Psoas muscle (tissue), 8 donors: ENCODE measurements around the gene COA3. TPM values are rescaled to one million over a fixed set of nuclear protein-coding genes. Genes with fewer than 3 reads are reported as not detected.

Source experiments
- ATAC-seq, 4 donors: fragments of 200-7000 bp; cut with Tn5 transposase; one replicate each; pipeline ENCODE4 v1.9.1; 2020; ENCODE audit warnings: moderate library complexity in 3 of 4, mild to moderate bottlenecking in 2 of 4
- DNase-seq, 2 donors: peaks; one replicate each; pipeline ENCODE4 v3.0.0-alpha.2; 2020
- H3K27ac ChIP-seq: fragments of 200-600 bp; one replicate; pipeline ENCODE4 v1.8.0; 2022
- H3K27me3 ChIP-seq, 3 donors: fragments of 200-600 bp in 1 of 3; one replicate each; pipeline versions ENCODE4 v1.6.1 to v1.8.0; 2013 to 2022; ENCODE audit warnings: low read length in 2 of 3, mild to moderate bottlenecking in 2 of 3, moderate library complexity in 1 of 3; ENCODE audit not compliant: insufficient read depth in 3 of 3
- H3K36me3 ChIP-seq, 2 donors: fragments of 200-600 bp in 1 of 2; one replicate each; pipeline versions ENCODE4 v1.6.1 to v1.8.0; 2013 to 2022; ENCODE audit warnings: low read depth in 1 of 2, mild to moderate bottlenecking in 1 of 2, moderate library complexity in 1 of 2; ENCODE audit not compliant: insufficient read depth in 1 of 2
- H3K4me1 ChIP-seq: fragments of 200-600 bp; one replicate; pipeline ENCODE4 v1.8.0; 2022
- H3K4me3 ChIP-seq: fragments of 200-600 bp; one replicate; pipeline ENCODE4 v1.8.0; 2022; ENCODE audit warnings: mild to moderate bottlenecking
- H3K9me3 ChIP-seq: fragments of 200-600 bp; one replicate; pipeline ENCODE4 v1.8.0; 2022
- WGBS, 3 donors: extraction: QIAGEN DNeasy Blood & Tissue Kit; methylation state at CpG; one replicate each; pipeline versions ENCODE4 v1.1.6 to v1.1.7; 2013; 5-methylcytosine and 5-hydroxymethylcytosine counted together
- intact Hi-C, 2 donors: fragments of 100-400 bp; cut with DNase I; formaldehyde crosslinking; loops; one replicate each; pipeline versions ENCODE4 v1.11.0 to v1.14.2; 2022
- long read RNA-seq, 2 donors: library from polyadenylated mRNA; unstranded; transcript quantifications; one replicate each; pipeline ENCODE4 v2.0.0, GENCODE V29; 2021
- polyA plus RNA-seq, 3 donors: library from polyadenylated mRNA; stranded (reverse); fragments of 200-250 nt; gene quantifications; one replicate each; pipeline ENCODE4 v1.2.3, GENCODE V29; 2013
- total RNA-seq, 4 donors: library from RNA; stranded (reverse); fragmentation: NEBNext Ultra II Directional in 2 of 4; extraction: Animal tissue kit (Norgen Biotek cat#: 25700) in 2 of 4; gene quantifications; one replicate each; pipeline versions ENCODE4 v1.2.1 to v1.2.4, GENCODE V29; 2021 to 2023
- TF ChIP-seq, protein P1 (sequence below): fragments of 200-600 bp; IDR thresholded peaks from one replicate; pipeline ENCODE4 v1.8.0; 2022; ENCODE audit warnings: antibody characterized with exemption
- donor health status: healthy with polysubstance abuse.
- donor health status: DM: no; HTN: no; CAD: no; lungs with moderate emphysema.
- donor health status: Bipolar disorder and iron deficiency.
- donor health status: healthy.
- donor health status: DM: yes; HTN: yes; CAD: no.
- donor health status: DM: no; HTN: no; CAD: no.
- donor health status: DM: no; HTN: no; CAD: no.
- donor health status: DM: yes; HTN: yes; CAD: no.

The COA3 gene
- 10 to 100 TPM; 69.1 to 85.2 (median 83.9) TPM for total RNA-seq
- polyA plus RNA-seq = 100 to 1,000 TPM; 126 to 167 (median 130) TPM
- long read RNA-seq, donor 1, transcript COA3-201 (2 exons, 771 nt) = major isoform, 22 of 27 reads
- long read RNA-seq, donor 1, partial matches to known transcripts = 1 of 27 reads
- long read RNA-seq, donor 1, other reads (novel, unspliced or antisense) = 4 of 27 reads
- long read RNA-seq, donor 2, transcript COA3-201 (2 exons, 771 nt) = major isoform, 35 of 35 reads
- long read RNA-seq, donor 2, partial matches to known transcripts = 0 of 35 reads
- long read RNA-seq, donor 2, other reads (novel, unspliced or antisense) = 0 of 35 reads

- WGBS, 3 donors = 25 to 30% (median 26%) methylated on average over 56 to 66 of the region's 66 CpGs
- Histone ChIP-seq H3K4me3 (peak within 1 kb of the TSS; percentile 98), H3K36me3 (peaks cover 0 to 23% of the 10 kb centered on the region in 2 donors), H3K27ac (peak within 1 kb of the TSS; percentile 88), H3K4me1 (peaks cover 11% of the 10 kb centered on the region), H3K9me3 (no peaks in the 10 kb centered on the region), H3K27me3 (no peaks in the 10 kb centered on the region)
- peak; percentile 96 to 99 (median 98) for ATAC-seq
- intact Hi-C loops = no loop called here
- TF ChIP-seq, protein P1, sequence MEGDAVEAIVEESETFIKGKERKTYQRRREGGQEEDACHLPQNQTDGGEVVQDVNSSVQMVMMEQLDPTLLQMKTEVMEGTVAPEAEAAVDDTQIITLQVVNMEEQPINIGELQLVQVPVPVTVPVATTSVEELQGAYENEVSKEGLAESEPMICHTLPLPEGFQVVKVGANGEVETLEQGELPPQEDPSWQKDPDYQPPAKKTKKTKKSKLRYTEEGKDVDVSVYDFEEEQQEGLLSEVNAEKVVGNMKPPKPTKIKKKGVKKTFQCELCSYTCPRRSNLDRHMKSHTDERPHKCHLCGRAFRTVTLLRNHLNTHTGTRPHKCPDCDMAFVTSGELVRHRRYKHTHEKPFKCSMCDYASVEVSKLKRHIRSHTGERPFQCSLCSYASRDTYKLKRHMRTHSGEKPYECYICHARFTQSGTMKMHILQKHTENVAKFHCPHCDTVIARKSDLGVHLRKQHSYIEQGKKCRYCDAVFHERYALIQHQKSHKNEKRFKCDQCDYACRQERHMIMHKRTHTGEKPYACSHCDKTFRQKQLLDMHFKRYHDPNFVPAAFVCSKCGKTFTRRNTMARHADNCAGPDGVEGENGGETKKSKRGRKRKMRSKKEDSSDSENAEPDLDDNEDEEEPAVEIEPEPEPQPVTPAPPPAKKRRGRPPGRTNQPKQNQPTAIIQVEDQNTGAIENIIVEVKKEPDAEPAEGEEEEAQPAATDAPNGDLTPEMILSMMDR = no peak
- DNase-seq = peak; percentile 91 to 94
Measured at GRCh38 chr17:42798383-42799380, at the start of gene COA3, which contains the start of gene CNTD1. Gene COA3 (minus strand): TSS chr17:42798704. CDS start chr17:42798681, 23 bp downstream. Gene CNTD1 (plus strand): TSS chr17:42798861. CDS start chr17:42799068, 207 bp downstream.

GRCh38 chr17:42848093-42848492, 49.6 kb upstream of the COA3 start:
- Histone ChIP-seq H3K36me3 (peaks cover 9 to 28% of the 10 kb centered on the region in 2 donors), H3K9me3 (no peaks in the 10 kb centered on the region), H3K4me3 (no peak overlapping the region), H3K27ac (no peak overlapping the region), H3K27me3 (peaks cover 0 to 1% (median 0%) of the 10 kb centered on the region in 3 donors), H3K4me1 (no peaks in the 10 kb centered on the region)
- DNase-seq = no peak
- TF ChIP-seq, protein P1 = no peak
- 76 to 84% (median 81%) methylated on average over 3 of the region's 3 CpGs for WGBS, 3 donors
- no peak for ATAC-seq
- intact Hi-C loops = no loop called here

DNA sequence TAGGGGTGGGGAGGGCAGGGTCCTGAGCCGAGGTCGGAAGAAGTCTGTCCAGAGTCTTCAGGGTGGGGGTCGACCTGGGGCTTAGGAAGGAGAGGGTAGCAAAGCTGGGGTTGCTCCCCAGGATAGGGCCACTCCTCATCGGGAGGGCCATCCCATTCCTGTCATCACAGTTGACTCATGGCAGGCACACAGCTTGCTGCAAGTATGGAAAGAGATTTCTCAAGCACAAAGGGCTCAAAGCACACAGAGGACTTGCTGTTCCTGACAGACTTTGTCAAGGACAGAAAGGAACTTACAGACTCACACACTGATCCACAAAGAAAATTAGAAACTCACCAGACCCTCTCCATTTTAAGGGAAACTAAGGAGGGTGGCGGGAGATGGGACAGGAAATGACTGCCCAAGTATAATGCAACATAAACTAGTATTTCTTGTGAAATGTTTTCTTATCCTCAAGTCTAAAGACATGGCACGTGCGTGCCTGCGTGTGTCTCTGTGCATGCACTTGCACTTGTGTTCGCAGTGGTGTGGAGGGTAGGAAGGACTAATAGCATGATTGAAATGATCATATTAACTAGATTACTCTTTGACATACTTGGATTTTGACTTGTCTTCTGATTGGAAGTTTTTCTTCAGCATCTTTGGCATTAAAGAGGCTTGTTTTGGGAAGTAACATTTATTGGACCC, 48.2 kb upstream of the COA3 start:
- H3K9me3 ChIP-seq = no peaks in the 10 kb centered on the region
- no peak overlapping the region for H3K27ac ChIP-seq
- DNase-seq (peak in 1 of 2 donors; percentile 30), ATAC-seq (peak in 3 of 4 donors; percentile 52 to 62 (median 60))
- H3K36me3 ChIP-seq = peaks cover 11 to 42% of the 10 kb centered on the region in 2 donors
- 60 to 78% (median 64%) methylated on average over 9 of the region's 9 CpGs for WGBS, 3 donors
- no peaks in the 10 kb centered on the region for H3K4me1 ChIP-seq
- TF ChIP-seq, protein P1 = no peak
- intact Hi-C loops = no loop called here
- no peak overlapping the region for H3K4me3 ChIP-seq
- no peaks in the 10 kb centered on the region for H3K27me3 ChIP-seq

GRCh38 chr17:42845918-42846593, 47.6 kb upstream of the COA3 start:
- Histone ChIP-seq H3K9me3 (no peaks in the 10 kb centered on the region), H3K4me1 (no peaks in the 10 kb centered on the region), H3K27me3 (no peaks in the 10 kb centered on the region), H3K4me3 (no peak overlapping the region), H3K27ac (no peak overlapping the region), H3K36me3 (peaks cover 15 to 49% of the 10 kb centered on the region in 2 donors)
- no peak for DNase-seq
- ATAC-seq = peak in 2 of 4 donors; percentile 3 to 21
- TF ChIP-seq, protein P1 = no peak
- intact Hi-C loops = no loop called here
- 75 to 84% (median 76%) methylated on average over 7 of the region's 7 CpGs for WGBS, 3 donors
